ENCODE data around the gene SRD5A3.

Gene SRD5A3

DNA sequence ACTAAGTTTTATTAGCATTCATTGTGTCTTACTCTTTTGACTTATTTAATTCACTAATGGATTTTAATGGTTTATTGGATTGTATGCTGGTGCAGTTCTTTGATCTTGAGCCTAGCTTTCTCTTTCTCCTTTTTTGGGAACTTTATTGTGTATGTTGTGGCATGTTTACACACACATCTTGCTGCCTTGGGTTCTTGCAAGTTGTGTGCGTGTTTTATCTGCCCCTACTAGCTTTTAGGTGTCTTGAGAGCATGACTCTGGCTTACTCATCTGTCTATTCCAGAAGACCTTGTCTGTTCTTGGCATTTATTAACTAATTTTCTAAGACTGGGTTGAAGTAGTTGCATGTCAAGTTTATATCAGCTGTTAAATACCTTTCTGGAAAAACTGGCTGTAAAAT, 52.4 kb downstream of the SRD5A3 start:
- no peak for DNase-seq (ENCODE audit: low read depth)

DNA sequence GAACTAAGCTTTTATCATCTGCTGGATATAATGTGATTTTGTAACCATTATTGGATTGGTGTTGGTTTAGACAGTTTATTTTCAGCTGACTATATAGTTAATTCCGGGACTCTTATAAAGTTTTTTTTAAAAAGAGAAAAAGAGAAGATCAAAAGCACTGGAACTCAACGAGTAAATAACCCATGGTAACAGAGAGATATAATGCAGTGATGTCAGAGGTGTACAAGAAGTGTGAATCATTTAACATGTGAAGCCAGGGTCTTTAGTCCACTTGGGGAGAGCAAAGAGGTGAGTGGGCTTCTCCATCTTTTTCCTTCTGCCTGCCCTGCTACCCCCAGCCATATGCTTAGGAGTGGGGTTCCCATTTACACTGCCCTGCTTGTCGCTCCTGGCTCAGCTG, 52.9 kb downstream of the SRD5A3 start:
- peak overlapping the region; percentile 73 for H3K4me3 ChIP-seq (ENCODE audit: low read depth, low read length)
- no peak for DNase-seq (ENCODE audit: low read depth)

More for the DNA sequence above, 52.4 kb downstream of the SRD5A3 start:
- peak overlapping the region; percentile 73 for H3K4me3 ChIP-seq (ENCODE audit: low read depth, low read length)

DNA sequence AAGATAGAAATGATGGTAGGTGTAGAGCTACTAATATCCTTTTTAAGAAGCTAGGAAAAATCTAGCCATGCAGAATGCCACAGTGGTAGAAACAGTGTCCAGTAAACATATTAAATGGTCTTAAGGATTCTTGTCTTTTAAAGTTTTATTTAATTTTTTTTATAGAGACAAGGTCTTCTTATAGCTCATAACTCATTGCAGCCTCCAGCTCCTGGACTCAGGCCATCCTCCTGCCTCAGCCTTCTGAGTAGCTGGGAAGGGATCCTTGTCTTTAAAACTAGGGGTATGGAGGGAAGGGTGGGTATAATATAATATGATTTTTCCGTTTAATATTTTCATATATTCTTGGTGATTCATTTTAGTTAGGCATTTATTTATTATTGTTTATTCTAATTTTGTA, 53.5 kb downstream of the SRD5A3 start:
- DNase-seq (ENCODE audit: low read depth), result no peak
- H3K4me3 ChIP-seq (ENCODE audit: low read depth, low read length), result no peak overlapping the region

DNA sequence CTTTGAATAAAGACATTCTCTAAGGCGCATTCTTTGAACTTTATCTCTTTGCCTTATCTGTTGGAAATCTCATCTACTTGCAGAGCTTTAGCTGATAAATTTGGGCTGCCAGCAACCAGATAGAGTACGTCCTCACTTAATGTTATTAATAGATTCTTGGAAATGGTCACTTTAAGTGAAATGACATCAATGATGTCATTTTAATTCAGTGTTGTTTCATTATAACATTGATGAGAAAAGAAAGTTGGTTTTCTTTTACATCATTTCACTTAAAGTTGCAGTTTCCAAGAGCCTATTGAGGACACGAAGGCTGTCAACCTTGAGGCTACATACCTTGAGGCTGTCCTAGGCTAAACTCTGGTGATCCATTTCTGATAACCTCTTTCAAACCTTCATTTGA, 59.0 kb downstream of the SRD5A3 start:
- DNase-seq (ENCODE audit: low read depth), result no peak
- H3K4me3 ChIP-seq (ENCODE audit: low read depth, low read length), result no peak overlapping the region

DNA sequence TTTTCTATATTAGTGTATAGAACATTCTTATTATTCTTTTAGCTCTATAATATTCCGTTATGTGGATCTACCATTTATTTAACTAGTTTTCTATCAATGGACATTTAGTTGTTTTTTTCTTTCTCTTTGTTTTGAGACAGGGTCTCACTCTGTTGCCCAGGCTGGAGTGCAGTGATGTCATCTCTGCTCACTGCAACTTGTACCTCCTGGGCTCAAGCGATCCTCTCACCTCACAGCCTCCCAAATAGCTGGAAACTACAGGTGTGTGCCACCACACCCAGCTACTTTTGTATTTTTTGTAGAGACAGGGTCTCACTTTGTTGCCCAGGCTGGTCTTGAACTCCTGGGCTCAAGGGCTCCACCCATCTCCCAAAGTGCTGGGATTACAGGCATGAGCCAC, 60.5 kb downstream of the SRD5A3 start:
- no peak overlapping the region for H3K4me3 ChIP-seq (ENCODE audit: low read depth, low read length)
- DNase-seq (ENCODE audit: low read depth), result no peak

DNA sequence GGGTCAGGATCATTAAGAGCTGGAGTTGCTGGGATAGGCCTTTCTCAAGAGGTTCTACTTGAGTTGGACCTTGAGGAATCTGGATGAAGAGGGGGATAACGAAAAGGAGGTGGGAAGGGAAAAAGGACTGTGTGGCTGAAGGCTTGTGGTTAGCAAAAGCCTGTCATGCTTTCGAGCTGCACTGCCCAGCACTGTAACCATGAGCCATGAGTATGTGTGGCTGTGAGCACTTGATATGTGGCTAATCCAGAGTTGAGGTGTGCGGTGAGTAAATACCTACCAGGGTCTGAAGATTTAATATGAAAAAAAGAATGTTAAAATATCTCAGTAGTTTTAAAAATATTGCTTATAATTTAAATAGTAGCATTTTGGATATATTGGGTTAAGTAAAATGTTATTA, 61.1 kb downstream of the SRD5A3 start:
- H3K4me3 ChIP-seq (ENCODE audit: low read depth, low read length), result no peak overlapping the region
- DNase-seq (ENCODE audit: low read depth), result no peak

DNA sequence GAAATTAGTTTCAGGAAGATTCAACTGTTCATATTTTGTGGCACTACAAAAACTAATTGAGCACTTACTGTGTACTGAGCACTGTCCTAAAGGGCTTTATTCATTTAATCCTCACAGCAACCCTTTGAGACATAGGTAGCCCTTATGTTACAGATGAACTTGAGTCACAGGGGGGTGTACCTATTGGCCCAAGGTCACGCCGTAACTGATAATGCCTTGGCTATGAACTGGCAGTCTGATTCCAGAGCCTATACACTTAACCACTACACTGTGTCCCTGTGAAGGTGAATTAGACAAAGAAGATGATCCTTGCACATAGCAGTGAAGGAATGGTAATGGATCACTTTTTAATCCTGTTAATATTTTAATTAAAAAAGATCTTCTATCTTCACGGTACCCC, 61.7 kb downstream of the SRD5A3 start:
- no peak for DNase-seq (ENCODE audit: low read depth)
- H3K4me3 ChIP-seq (ENCODE audit: low read depth, low read length), result no peak overlapping the region

DNA sequence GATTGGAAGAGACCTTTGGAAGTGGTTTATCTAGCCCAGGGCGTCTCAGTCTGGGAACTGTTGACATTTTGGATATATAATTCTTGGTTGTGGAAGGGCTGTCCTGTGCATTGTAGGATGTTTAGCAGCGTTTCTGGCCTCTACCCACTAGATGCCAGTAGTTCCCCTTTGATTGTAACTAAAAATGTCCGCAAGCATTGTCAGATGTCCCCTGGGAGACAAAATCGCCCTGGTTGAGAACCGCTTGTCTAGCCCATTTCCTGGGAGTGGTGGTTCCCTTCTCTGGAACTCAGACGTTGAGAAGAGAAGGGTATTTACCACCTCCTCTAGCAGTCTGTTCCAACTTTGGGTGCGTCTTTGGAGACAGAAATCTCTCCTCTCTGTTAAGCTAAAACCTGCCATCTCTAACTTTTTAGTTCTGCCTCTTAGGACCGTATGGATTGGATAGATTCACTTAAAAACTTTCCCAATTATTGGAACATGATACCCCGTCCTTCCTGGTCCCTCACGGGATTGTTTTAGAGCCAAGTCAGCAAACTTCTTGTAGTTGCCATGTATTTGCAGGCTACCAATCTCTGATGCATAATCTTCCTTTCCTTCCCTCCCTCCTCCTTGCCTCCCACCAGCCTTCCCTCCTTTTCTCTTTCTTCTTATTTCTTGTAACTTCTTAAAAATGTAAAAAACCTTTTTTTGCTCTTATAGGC, 63.6 kb downstream of the SRD5A3 start:
- no peak for DNase-seq (ENCODE audit: low read depth)
- no peak overlapping the region for H3K4me3 ChIP-seq (ENCODE audit: low read depth, low read length)

DNA sequence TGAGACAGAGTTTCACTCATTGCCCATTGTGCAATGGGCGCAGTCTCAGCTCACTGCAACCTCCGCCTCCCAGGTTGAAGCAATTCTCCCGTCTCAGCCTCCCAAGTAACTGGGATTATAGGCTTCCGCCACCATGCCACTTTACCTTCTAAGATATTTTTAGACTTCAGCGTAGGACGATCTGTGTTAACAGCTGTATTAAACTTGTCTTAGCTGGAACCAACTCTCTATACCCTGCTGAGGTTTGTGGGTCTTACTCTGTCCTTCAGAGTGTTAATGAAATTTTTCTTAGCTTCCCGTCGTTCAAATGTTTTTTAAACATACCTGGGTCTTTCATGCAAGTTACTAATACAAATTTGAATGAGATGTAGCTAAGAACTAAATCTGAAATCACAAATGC, 64.4 kb downstream of the SRD5A3 start:
- no peak for DNase-seq (ENCODE audit: low read depth)
- no peak overlapping the region for H3K4me3 ChIP-seq (ENCODE audit: low read depth, low read length)

DNA sequence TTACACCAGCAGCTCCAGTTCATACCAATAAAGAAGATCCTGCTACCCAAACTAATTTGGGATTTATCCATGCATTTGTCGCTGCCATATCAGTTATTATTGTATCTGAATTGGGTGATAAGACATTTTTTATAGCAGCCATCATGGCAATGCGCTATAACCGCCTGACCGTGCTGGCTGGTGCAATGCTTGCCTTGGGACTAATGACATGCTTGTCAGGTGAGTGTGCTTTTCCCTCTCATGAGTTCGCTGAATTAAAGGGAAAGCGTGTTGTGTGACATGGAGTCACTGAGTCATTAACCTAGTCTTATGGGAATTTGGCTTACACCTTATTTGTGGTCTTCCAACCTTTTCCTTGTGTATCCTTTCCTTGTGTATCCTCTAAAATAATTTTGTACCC, 65.6 kb downstream of the SRD5A3 start:
- H3K4me3 ChIP-seq (ENCODE audit: low read depth, low read length), result no peak overlapping the region
- no peak for DNase-seq (ENCODE audit: low read depth)

DNA sequence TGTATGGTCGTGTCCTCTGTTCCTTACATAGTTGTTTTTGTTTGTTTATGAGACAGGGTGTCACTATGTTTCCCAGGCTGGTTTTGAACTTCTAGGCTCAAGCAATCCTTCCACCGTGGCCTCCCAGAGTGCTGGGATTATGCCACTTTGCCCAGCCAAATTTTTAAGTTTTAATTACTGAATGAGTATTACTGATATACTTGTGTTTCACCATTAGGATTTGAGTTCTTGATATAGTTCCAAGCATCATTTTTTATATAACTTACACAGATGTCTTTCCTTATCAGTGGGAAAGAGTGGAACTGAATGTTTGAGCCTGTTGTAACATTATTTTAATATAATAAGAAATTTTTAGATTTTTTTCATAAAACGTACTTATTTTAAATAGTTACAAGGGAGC, 70.1 kb downstream of the SRD5A3 start:
- H3K4me3 ChIP-seq (ENCODE audit: low read depth, low read length), result no peak overlapping the region
- no peak for DNase-seq (ENCODE audit: low read depth)

All from skeletal muscle cell (primary cell).